Activated CD4-positive, alpha-beta T cell treated with anti-CD3 and anti-CD28 coated beads, Interleukin-2, amount 50 U/mL, for 24 hours (primary cell): Measurements from ENCODE around the gene JAG2.

ENCODE experiments used
- DNase-seq, 2 donors: peaks; one replicate each; pipeline ENCODE4 v3.0.0-alpha.2; 2020; ENCODE audit warnings: low read depth in 1 of 2, low spot score in 1 of 2

Gene JAG2

GRCh38 chr14:105168496-105168978 is at the start of gene JAG2:
Gene JAG2, minus strand, starts transcription at chr14:105168776. Its CDS starts 356 bp downstream, at chr14:105168420.
- DNase-seq = peak in 1 of 2 donors; percentile 33

GRCh38 chr14:105217774-105218173 is 49.2 kb upstream of the JAG2 start:
- no peak for DNase-seq

- no peak for DNase-seq
Observed at GRCh38 chr14:105216490-105217247, 48.1 kb upstream of the JAG2 start.

GRCh38 chr14:105215602-105216001 is 47.0 kb upstream of the JAG2 start:
- no peak for DNase-seq

DNA sequence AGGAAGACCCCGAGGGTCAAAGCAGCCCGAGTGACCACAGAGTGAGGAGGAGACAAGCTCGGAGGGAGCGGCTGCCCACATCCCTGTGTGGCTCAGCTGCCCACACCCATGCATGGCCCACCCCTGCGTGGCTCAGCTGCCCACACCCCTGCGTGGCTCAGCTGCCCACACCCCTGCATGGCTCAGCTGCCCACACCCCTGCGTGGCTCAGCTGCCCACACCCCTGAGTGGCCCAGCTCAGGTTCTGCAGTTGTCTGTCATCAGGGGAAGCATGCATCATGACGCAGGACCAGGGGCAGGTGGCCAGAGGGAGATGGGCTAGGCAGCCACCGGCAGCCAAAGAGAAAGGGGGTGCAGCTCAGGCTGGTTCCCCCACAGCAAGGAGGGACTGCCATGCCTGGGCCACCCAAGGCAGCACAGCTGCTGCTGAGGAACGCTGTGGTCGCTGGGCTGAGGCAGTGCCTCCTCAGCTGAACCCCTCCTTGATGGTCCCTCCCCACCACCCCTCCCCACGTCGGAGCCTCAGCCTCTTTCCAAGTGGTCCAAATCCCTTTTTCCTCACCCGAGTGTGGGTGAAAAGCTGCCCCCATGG is 45.8 kb upstream of the JAG2 start:
- no peak for DNase-seq

DNA sequence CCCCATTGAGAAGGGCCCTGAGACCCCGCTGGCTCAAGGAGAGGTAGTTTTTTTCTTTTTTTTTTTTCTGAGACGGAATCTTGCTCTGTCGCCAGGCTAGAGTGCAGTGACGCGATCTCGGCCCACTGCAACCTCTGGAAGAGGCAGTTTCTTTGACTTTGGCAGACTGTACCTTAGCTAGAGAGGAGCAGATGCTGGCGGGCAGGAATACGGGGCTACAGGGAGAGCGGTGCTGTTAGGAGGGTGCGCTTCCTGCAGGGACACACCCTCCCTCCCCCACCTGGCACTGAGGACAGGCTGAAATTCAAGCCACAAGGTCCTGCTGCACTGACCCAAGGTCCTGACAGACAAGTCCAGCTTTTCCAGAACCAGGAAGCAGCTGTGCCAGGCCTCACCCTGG is 44.8 kb upstream of the JAG2 start:
- DNase-seq = no peak

DNA sequence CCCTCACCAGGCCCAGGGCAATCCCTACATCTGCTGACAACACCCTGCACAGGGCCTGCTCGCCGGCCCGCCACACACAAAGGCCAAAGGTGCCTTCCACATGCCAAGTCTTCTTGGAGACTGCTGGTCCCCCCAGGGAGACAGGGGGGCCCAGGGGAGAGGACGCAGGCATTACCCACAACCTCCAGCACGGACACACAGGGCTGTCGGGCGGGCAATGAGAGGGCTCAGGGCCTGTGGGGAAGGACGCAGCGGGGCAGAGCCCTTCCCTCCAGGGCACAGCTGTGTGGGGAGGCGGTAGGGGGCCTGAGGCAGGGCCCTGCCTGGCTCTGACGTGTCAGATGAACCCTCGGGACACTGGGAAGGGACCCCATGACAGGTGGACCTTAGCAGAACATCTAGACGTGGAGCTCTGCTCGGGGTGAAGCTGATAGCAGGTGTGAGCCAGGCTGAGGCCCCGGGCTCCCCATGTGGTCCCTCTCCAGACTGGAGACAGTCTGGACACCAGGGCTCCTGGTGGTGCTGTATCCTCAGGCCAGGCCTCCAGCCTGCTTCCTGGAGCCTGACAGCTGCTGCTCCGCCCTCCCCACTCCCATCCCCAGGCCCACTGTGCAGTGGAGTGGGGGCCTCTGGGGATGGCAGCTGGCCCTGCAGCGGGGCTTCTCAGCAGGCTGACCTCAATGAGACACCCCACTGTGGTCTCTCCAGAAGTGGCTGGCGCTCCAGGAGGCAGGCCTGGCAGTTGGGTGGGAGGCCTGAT is 44.1 kb upstream of the JAG2 start:
- no peak for DNase-seq

DNA sequence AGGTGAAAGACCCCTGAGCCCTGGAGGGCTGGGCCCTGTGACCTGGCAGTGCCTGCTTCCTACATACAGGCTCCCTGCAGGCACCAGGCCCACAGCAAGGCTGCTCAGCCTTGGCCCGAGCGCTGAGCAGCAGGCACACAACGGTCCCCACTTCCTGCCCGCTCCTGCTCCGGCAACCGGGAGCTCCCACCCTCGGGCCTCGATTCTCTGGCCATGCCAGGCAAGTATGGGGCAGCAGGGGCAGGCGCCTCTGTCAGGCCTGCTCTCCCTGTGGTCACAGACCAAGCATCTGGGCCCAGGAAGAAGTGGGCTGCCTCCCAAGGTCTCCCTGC is 43.1 kb upstream of the JAG2 start:
- no peak for DNase-seq

DNA sequence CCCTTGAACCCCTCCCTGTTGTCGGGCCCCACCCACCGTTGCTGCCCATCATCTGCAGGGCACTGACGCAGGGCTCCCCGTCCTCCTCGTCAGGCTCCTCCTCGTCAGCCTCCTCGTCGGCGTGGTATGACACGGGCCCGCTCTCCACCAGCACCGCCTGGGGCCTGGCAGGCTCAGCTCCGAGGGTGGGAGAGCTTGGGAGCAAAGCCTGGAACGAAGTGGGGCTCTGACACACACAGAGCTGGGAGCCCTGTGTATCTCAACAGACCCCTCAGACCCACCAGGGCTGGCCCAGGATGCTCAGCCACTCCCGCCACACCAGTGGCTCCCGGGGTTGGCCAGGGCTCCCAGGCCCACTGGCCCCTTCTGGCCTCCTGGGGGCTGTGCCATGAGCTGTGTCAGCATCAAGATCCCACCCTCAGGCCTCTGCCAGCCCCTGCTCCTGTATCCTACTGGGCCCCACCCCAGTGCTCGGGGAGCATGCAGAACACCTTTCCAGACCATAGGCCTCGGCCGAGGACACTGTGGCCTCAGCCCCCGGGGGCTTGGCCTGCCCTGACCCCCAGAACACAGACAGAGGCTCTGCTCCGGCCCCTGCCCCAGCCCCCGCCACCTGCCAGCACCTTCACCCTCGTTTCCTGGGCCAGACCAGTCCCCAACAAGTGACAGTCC is 42.6 kb upstream of the JAG2 start:
- no peak for DNase-seq

DNA sequence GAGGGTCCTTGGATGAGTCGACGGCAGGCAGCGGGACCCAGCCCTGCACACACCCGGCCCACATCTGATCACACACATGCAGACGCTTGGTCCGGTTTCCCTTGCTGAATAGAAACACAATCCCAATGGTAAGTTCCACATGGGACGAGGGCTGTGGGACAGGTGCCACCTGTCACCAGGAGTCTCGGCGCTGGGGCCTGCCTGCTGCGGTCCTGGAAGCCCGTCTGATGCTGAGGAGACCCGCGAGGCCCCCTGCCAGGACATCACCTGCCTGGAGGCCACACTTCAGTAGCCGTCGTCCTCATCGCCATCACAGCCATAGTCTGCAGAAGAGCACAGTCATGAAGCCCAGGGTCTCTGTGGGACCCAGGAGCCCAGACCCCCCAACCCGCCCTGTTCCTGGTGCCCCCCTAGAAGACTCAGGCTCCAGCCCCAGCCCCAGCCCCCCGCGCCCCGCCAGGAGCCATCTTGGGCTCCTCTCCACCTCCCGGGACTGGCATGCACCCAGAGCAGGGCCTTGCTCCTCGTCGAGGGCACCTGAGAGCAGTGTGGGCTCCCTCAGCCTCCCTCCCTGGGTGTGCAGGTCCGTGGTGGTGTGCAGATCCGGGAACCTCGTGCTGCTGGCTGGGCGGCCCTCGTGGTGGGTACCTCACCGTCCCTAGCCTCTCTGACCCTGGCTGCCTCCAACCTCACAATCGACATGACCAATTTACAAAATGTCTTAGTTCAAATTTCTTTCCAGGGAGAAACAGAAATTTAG is 41.9 kb upstream of the JAG2 start:
- DNase-seq = no peak

- DNase-seq = no peak
Observed at GRCh38 chr14:105209646-105210045, 41.1 kb upstream of the JAG2 start.

DNA sequence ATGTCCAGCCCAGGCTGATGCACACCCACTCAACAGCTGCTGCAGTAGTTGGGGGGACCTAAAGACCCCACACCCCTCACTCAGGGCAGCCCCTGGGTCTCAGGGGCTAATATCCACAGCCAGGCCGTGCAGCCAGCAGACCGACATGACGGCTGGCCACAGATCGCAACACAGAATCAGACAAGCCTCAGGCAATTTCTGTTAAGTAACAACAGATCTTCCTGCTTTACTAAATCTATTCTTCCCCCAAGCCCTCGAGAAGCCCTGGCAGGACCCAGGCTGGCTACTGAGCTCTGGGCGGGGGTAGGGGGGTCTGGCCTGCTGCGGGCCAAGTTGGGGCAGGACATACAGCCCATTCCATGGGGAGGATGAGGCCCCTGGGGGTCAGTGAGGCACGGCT is 40.5 kb upstream of the JAG2 start:
- DNase-seq = no peak

DNA sequence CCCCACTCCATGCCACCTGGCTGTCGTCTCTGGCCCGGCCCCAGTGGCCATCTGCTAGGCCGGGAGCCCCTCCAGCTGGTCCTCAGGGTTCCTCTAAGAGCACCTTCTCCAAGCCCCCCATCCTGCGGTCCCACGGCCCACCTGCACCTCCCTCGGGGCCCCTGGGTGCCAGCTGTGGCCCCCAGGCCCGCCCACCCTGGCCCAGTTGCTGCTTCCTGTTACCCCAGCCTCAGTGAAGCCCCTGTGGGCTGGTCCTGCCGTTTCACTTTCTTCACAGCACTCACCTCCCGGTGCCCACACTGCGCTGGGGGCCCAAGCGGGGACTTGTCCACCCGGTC is 40.1 kb upstream of the JAG2 start:
- no peak for DNase-seq

DNA sequence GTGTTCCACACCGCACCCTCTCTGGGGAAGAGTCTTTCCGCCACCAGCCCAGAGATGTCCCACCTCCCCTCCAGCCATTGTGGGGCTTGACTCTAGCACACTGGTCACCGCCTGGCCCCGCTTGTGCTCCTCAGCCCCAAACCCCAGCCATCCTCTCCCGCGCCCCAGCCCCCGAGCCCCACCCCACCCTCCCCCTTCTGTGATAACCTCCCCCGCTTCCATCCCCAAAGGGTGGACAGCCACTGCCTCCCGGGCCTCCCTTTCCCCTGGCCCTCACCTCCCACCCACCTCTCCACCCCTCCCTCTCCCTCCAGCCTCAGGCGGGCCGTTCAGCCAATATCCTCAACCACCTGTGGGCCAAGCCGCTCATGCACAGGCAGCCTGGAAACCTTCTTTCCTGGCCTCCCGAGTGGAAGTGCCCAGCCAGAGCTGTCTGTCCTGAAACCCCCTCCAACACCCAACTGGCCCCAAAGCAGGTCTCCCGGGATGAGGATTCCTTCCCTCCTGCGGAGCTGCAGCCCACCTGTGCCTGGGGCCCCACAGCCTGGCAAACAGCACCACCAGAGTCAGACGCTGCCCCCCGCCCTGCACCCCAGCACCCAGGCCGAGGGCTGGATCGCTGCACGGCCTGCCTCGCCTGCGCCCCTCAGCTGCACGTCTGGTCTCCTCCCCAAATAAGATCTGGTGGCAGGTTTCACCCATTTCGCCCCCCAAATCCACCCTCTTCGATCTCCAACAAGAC is 39.6 kb upstream of the JAG2 start:
- DNase-seq = no peak

- DNase-seq = no peak
Observed at GRCh38 chr14:105207460-105207901, 38.9 kb upstream of the JAG2 start.

- DNase-seq = no peak
Observed at GRCh38 chr14:105206873-105207272, 38.3 kb upstream of the JAG2 start.

DNA sequence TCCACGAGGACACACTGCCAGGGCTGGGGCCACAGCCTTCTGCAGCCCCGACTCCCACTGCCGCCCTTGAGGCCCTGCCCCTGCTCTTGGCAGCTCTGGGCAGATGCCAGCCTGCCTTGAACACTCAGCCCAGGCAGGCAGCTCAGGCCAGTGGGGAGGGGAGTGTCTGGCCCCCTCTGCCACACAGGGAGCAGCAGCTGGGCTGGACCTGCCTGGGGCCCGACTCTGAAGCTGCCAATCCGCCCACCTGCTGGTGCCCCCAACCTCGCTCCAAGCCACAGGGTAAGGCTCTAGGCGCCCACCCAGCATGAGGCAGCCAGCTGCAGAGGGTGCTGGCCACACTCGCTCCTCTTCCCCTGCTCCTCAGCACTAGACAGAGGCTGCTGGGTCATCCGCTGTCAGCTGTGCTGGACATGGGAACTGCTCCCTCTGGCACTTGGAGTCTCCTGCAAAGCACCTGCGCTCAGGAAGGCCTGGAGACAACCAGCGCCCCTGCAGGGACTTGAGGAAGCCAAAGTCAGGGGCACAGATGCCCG is 37.2 kb upstream of the JAG2 start:
- DNase-seq = no peak

DNA sequence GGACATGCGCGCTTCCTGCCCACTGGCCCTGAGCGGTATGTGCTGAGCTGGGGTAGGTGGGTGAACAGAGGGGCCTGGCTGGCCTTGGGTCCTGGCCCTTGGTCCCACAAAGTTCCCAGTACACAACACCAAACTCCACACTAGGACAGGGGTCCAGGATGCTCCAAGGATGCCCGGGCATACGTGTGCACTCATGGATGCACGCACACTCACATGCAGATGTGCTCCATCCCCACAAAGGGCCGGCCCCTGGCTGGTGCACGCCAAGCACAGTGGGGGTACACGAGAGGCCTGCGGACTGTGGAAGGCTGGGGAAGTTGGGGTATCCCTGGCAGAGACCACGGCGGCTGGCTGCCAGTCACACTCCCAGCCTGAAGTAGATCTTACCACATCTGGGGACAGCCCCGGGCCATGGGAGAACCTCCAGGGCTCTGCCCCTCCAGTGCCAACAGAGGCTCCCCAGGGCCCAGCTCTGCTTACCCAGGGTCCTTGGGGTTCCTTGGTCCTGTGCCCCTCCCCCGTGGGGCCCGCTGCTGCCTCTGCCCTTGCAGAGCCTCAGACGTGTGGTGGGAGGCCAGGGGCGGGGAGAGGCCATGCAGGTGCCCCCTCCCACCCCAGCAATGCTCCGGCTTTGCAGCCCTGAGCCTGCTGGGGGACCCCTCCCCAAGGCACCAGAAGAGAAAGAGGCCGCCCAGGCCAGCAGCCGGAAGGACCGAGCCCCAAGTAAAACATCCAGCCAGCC is 36.5 kb upstream of the JAG2 start:
- DNase-seq = no peak

- no peak for DNase-seq
Observed at GRCh38 chr14:105204206-105204930, 35.8 kb upstream of the JAG2 start.
